COLO829 (cell line): ENCODE results near the gene DAPK1.
A peak's percentile ranks its signal among the peaks of the same experiment; 100 is the strongest.

ENCODE experiments used
- DNase-seq: peaks from one replicate; pipeline ENCODE4 v3.0.0; 2012; ENCODE audit warnings: low spot score

DAPK1 gene

DNA sequence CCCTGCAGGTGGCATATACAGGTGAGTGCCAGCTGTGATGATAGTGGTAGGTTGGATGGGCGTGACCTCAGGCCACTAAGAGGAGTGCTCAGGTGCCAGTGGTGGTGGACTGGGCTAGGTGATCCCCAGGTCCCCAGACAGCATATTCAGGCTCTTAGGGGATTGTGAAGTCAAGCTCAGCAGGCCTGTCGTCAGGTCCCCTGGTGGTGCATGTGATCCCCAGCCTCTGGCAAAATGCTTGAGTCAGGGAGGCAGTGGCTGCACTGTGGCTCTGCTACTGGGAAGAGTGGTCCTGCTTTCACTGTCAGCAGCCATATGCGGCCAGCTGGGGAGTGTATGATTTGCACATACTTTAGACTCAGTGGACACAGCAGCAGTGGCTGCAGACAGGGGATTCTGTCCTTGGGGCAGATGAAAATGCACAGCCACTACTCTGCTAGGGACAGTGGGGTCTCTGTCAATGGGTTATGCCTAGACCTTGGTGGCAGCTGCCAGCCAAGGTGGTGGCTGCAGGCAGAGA is 196.6 kb downstream of the DAPK1 start:
- no peak for DNase-seq

DNA sequence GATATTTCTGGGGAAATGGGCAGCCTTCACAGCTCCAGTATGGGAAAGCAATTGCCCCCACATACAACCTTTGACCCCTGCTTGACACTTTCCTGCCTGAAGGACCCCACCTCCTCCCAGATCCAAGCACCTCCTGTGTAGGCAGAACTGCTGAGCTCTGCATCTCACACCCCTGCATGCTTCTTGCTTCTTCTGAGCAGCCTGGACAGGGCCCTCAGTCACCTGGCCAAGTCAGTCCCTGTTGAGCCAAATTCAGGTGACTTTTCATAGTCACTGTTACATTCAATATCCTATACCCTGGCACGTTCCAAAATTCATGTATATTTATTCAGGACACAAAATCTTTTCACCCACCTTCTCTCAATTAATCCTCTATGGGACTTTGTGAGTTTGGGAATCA is 197.9 kb downstream of the DAPK1 start:
- DNase-seq = no peak

DNA sequence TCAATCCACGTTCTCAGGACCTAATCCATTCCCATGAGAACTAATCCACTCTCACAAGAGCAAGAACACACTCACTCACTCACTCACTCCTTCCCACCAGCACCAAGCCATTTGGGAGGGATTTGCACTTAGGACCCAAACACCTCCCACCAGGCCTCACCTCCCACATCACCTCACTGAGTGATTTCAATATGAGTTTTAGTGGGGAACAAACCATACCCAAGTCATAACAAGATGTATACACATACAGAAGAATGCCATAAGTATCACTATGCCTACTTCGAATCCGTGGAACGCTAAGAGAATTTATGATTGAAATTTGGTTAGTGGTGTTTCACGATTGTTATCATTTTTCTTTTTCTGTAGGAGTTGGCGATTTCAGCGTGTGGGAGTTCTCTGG is 199.0 kb downstream of the DAPK1 start:
- no peak for DNase-seq

DNA sequence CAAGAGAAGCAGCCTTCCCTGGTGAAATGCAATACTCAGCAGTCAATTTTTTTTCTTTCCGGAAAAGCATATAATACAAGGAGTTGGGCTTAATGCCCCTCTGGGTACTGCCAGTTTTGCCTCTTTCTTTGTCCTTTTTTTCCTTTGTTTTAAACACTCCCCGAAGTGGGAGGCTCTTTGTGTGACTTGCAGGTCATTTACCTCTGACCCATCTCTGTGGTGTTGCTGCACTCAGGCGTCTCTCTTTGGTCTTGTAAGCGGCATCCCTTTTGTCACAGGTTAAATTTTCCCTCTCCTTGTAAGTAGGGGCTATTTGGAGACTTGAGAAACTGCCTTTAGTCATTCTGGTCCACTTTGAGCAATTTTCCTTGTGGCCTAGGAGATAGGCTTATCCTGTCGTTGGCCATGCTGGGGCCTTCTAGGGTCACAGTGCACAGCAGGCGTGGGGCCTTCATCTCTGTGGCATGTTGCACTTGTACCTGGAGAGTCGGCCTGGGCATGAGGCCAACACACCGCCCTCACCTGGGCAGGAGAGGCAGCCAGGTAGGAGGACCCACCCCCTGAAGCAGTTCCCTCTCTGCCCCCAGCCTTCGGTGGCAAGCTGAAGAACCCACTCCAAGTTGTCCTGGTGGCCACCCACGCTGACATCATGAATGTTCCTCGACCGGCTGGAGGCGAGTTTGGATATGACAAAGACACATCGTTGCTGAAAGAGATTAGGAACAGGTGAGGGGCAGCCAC is 200.6 kb downstream of the DAPK1 start:
- DNase-seq = no peak

DNA sequence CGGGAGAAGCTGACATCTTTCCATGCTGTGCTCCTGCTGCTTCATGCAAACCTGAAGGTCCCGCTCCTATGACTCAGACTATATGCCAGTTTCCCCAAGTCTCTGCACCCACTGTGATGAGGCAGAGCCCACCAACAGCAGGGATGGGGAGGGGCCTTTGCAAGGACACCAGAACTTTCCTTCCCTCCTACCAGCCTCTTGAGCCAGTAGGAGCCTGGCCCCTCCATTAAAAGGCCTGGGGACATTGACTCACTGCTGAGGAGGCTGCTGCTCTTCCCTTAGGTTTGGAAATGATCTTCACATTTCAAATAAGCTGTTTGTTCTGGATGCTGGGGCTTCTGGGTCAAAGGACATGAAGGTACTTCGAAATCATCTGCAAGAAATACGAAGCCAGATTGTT is 202.2 kb downstream of the DAPK1 start:
- DNase-seq = no peak

DNA sequence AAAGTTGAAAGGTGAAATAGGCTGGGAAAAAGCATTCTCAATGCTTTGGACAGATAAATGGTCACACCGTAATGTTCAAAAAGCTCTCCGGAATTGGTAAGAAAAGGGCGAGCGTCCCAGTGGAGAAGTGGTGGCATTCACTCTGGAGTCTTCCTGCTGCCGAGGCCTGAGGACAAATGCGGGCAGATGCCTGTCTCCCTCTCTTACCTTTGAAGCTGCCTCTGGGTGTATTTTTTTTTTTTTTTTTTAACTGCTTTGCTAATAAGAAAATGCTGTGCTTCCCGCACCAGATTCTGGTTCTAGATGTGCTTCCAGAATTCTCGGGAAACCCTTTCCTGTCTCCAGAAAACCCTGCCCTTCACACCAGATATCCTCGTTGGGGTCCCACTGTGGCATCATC is 203.8 kb downstream of the DAPK1 start:
- no peak for DNase-seq

DNA sequence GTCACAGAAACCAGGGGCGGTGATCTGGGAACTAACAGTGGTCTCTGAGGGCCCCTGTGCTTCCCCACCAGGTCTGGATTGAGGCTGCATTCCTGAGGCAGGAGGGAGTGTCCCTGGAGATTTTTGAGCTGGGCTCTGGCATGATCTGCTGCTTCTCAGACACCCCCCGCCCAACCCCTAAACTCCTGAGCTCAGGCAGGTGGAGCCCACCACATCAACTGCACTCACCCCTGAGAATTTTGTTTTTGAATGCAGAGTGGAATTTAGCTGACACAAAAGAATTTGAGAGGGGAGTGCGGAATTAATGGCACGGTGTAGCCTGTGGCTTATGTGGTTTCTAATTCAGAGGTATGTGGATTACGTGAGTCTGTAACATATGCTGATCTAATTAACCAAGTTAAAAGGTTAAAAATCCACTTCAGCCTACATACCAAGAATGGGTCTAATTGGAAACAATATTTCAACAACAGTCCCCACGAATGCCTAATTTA is 204.3 kb downstream of the DAPK1 start:
- DNase-seq = no peak

DNA sequence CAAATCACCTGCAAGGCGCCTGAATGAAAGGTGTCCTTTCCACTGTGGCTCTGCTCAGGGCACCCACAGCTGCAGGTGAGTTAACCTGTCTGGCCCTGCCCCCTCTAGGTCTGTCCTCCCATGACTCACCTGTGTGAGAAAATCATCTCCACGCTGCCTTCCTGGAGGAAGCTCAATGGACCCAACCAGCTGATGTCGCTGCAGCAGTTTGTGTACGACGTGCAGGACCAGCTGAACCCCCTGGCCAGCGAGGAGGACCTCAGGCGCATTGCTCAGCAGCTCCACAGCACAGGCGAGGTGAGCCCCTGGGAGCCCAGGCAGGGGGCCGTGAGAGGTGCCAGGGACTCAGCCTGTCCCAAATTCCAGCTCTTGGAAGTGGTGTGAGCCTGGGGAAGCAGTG is 205.3 kb downstream of the DAPK1 start:
- DNase-seq = no peak

DNA sequence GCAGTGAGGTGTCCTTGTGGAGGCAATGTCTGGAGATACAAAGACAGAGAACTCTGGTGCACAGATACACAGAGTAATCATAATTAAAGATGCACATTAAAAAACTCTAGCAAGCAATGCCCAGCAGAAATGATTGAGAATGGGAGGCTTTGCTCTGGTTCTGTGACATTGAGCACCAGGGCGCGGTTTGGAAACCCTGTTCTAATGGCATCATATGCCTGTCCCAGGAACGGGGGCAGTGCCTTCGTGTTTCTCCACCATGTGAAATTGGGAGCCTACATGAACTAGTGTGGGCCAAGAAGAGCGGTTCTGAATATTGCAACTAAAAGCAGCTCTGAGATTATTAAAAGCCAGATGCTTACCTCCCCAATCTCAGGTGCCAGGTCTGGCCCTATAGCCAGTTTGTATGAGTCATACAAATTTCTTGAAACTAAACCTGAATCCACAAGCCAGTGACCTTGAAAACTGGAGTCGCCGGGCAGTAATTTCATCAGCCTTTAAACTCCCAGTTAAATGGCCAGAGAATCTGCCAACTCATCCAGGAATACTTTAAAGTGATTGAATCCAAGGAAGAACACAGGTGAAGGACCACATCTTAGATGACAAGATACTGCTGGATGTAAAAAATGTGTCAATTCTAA is 206.1 kb downstream of the DAPK1 start:
- no peak for DNase-seq

DNA sequence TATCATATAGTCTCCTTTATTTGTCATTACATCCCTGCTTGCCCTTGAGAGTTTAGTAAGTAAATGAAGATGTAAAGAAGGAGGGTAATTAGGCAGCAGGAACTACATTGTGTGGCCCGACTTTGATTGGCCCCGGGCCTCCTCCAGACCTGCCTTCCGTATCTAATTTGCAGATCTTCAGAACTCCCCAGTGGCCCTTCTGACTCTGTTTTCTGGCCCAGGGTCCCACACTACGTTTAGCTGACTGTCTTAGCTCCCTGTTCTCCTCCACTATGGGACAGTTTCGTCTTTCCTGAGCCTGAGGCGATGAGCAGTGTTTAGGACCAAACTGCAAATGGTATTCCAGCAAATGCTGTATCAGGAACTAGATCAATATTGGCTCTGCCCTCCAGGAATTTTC is 206.7 kb downstream of the DAPK1 start:
- DNase-seq = no peak

DNA sequence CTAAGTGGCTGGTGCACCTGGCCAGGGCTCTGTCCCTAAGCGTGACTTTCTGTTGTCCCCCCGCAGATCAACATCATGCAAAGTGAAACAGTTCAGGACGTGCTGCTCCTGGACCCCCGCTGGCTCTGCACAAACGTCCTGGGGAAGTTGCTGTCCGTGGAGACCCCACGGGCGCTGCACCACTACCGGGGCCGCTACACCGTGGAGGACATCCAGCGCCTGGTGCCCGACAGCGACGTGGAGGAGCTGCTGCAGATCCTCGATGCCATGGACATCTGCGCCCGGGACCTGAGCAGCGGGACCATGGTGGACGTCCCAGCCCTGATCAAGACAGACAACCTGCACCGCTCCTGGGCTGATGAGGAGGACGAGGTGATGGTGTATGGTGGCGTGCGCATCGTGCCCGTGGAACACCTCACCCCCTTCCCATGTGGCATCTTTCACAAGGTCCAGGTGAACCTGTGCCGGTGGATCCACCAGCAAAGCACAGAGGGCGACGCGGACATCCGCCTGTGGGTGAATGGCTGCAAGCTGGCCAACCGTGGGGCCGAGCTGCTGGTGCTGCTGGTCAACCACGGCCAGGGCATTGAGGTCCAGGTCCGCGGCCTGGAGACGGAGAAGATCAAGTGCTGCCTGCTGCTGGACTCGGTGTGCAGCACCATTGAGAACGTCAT is 208.5 kb downstream of the DAPK1 start:
- no peak for DNase-seq

DNA sequence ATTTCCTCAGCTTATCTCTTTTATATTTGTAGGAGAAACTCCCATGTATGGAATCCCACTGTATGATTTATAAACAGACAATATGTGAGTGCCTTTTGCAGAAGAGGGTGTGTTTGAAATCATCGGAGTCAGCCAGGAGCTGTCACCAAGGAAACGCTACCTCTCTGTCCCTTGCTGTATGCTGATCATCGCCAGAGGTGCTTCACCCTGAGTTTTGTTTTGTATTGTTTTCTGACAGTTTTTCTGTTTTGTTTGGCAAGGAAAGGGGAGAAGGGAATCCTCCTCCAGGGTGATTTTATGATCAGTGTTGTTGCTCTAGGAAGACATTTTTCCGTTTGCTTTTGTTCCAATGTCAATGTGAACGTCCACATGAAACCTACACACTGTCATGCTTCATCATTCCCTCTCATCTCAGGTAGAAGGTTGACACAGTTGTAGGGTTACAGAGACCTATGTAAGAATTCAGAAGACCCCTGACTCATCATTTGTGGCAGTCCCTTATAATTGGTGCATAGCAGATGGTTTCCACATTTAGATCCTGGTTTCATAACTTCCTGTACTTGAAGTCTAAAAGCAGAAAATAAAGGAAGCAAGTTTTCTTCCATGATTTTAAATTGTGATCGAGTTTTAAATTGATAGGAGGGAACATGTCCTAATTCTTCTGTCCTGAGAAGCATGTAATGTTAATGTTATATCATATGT is 210.3 kb downstream of the DAPK1 start:
- DNase-seq = no peak

DNA sequence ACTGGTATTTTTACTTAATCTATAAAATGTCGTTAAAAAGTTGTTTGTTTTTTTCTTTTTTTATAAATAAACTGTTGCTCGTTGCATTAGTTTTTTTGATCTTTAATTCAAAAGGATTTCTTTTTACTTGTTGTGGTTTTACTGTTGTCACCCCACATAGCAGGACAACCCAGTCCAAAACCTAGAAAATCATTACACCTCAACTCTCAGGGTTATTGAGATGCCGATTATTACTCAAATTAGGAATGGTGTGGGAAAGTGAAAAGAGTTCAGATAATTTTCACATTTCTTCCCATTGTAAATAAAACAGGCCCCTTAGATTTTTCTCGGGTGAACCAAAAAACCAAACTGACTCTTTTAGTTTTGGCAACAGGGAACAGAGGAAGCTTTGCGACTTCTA is 210.9 kb downstream of the DAPK1 start:
- no peak for DNase-seq

DNA sequence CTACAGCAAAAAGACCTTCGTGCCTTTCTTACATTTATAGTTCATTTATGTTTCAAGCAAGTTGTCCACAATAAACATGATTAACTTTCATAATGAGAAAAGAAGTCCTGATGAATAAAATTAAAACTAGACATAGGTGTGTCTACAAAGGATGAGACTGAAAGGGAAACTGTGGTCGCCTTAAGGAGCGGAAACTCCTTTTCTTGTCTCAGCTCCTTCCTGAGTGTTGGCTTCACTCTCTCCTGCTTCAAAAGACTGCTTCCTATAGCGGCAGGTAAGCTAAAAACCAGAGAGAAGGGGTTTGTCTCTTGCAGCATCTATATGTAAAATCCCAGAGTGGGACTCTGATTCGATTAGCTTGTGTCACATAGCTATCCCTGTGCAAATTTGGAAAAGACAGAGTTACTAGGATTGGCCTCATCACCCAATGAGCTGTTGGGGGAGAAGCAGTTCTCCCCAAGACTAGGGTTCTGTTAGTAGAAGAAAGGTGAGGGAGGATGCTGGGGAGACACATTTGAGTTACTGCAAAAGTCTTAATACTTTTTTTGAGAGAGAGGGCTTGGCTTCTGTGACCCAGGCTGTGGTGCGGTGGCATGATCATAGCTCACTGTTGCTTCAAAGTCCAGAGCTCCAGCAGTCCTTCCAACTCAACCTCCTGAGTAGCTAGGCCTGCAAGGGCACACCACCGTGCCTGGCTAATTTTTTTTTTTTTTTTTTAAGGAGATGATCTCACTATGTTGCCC is 211.5 kb downstream of the DAPK1 start:
- DNase-seq = no peak

DNA sequence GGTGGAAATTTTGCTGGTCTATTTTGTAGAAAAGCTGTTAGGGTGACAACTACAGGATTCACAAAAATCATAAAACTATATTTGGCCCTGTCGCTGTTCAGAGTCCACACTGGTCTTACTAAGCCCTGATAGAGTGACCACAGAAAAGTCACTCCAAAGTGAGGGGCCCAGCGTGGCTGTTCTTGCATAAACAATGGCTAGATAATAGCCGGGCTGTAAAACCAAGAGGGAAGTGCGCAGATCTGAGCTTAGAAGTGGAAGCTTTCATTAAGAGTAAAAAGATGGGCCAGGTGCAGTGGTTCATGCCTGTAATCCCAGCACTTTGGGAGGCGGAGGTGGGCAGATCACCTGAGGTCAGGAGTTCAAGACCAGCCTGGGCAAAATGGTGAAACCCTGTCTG is 212.8 kb downstream of the DAPK1 start:
- DNase-seq = no peak

DNA sequence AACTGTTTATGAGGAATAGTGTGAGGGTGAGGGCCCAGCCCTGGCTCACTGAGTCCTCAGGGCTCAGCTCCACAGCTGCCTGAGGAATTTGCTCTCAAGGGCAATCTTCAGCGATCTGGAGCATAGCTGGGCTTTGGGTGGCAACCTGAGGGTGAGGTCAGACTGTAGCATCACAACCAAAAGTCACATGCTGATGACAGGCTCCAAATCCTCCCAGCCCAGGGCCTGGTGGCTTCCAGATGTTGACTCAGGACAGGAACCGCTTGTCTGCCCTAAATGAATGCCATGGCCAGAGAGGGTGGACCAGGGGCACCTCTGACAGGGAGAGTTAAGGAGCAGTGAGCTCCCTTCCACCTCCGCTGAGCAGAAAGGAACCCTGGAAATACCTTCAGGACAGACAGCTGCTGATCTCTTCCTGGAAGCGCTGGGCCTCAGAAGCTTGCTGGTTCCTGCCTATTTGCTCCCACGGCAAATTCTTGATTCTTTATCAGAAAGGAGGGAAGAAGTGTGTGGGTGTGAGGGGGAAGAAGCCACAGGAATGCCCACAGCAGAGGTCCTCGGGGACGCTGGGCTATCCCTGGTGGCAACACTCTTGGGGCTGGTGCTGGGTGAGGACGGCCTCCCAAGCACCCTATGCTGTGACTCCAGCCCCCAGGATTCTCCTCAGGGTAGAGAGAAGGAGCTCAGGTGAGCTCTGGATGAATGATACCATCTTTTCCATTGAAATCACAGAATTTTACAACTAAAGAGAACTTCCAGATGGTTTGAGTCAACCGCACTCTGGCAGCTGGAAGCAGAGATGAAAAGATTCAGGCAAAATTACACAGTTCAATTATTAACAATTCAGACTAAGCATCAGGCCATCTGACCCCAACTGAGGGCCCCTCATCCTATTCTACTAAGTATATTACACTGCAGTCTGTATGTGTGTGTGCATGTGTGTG is 214.5 kb downstream of the DAPK1 start:
- DNase-seq = peak; percentile 29

DNA sequence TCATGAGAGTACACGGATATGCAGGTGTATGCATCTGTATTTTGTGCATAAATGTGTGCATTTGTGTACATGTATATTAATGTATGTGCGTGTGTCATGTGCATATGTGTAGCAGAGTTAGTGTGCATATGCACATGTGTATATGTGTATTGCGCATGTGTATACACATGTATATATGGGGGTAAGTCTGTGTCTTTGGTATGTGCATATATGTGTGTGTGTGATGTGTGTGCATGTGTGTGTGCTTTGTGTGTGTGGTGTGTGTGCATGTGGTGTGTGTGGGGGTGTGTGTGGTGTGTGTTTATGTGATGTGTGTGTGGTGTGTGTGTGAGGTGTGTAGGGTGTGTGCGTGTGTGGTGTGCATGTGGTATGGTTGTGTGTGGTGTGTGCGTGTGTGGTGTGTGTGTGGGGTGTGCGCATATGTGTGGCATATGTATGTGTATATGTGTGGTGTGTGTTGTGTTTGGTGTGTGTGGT is 215.2 kb downstream of the DAPK1 start:
- DNase-seq = no peak

DNA sequence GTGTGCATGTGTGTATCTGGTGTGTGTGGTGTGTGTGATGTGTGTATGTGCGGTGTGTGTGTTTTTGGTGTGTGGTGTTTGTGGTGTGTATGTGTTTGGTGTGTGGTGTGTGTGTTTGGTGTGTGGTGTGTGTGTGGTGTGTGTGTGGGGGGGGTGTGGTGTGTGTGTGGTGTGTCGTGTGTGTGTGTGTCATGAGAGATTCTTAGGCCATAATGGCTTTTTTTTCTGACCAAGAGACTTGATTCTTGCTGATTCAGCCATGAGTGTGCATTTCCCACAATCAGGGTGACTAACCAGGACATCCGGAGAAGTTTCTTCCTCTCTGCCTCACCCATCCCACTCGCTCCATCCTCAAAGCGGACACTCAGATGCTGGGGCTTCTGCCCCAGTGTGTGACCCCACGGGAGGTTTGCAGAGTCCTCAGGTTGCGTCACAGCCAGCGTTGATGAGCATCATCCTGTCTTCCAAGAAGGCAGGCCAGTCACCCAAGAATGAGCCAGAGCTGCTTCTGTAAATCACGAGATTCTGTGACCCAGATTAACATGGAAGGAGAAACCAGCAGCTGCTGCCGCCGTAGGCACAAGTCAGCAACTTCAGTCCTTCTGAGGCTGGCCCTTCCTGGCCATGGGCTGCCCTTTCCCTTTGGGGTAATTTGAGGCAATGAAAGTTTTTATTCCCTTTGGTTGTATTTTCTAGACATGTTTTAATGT is 215.8 kb downstream of the DAPK1 start:
- DNase-seq = peak; percentile 92

DNA sequence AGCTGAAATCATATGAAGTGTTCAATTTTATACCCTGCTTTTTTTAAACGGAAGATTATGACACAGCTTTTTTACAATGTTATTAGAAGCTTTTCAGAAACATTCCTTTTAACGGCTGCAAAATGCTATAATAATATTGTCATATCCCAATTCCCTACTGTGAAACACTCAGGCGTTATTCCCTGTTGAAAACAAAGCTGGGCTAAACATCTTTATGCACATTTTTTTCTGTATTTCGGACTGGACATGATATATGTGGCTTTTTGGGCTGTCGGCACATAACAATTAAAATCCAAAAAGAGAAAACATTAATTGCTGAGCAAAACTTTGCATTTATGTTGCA is 216.3 kb downstream of the DAPK1 start:
- no peak for DNase-seq

DNA sequence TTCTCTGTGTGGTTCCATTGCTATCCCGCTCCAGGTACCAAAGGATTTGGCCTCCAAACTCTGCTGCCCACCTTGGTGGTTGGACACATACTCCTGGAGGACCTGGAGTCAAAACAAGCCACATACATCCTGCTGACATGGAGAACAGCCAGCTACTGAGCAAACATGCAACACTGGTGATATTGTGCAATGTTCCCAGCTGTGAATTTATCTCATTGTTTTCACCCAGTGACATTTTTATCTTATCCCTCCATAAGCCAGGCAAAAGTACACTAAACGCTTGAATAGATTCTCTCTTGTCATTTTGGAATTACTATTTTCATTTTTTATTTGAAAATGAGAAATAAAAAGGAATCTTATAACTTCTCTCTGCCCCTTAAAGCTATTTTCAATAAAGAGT is 217.2 kb downstream of the DAPK1 start:
- DNase-seq = peak; percentile 69
